Smooth muscle cell (in vitro differentiated cells): ENCODE measurements around the gene DCTN3. TPM values are rescaled to one million over a fixed set of nuclear protein-coding genes. Genes with fewer than 3 reads are reported as not detected.
"Not testable (repeated sequence)": the region's sequence is repeated elsewhere in the genome, so short reads cannot be mapped to it uniquely, and the experiment has no call there.

Source experiments
- DNase-seq: peaks from one replicate; lab custom pipeline; 2025; ENCODE audit not compliant: unreplicated experiment; lab: John Stamatoyannopoulos, UW
- H2AFZ ChIP-seq: fragments of 200-600 bp; sonication (generic); 2 replicates; pipeline ENCODE4 v1.6.0; 2016; ENCODE audit warnings: antibody characterized with exemption, low read depth, mild to moderate bottlenecking
- H3F3A ChIP-seq: fragments of 200-600 bp; sonication (generic); 2 replicates; pipeline ENCODE4 v1.6.0; 2017; ENCODE audit warnings: antibody characterized with exemption, low read depth
- H3K27ac ChIP-seq: fragments of 200-600 bp; sonication (generic); 2 replicates; pipeline ENCODE4 v1.5.1; 2016; ENCODE audit warnings: low read depth, mild to moderate bottlenecking
- H3K27me3 ChIP-seq: fragments of 200-600 bp; sonication (generic); 2 replicates; pipeline ENCODE4 v1.6.1; 2016; ENCODE audit warnings: low read depth, mild to moderate bottlenecking
- H3K36me3 ChIP-seq: fragments of 200-600 bp; sonication (generic); 2 replicates; pipeline ENCODE4 v1.5.1; 2016; ENCODE audit warnings: low read depth
- H3K4me1 ChIP-seq: fragments of 200-600 bp; sonication (generic); 2 replicates; pipeline ENCODE4 v1.5.1; 2016; ENCODE audit warnings: low read depth
- H3K4me2 ChIP-seq: fragments of 200-600 bp; sonication (generic); 2 replicates; pipeline ENCODE4 v1.6.0; 2016; ENCODE audit warnings: mild to moderate bottlenecking
- H3K4me3 ChIP-seq: fragments of 200-600 bp; sonication (generic); 2 replicates; pipeline ENCODE4 v1.5.1; 2016; ENCODE audit warnings: mild to moderate bottlenecking
- H3K79me2 ChIP-seq: fragments of 200-600 bp; sonication (generic); 2 replicates; pipeline ENCODE4 v1.6.0; 2016; ENCODE audit warnings: low read depth, mild to moderate bottlenecking
- H3K9ac ChIP-seq: fragments of 200-600 bp; sonication (generic); 2 replicates; pipeline ENCODE4 v1.6.0; 2016; ENCODE audit warnings: low read depth
- H3K9me3 ChIP-seq: fragments of 200-600 bp; sonication (generic); replicated peaks from 2 replicates; pipeline ENCODE4 v1.5.1; 2016; ENCODE audit warnings: low read depth
- H4K20me1 ChIP-seq: fragments of 200-600 bp; sonication (generic); 2 replicates; pipeline ENCODE4 v1.6.0; 2016; ENCODE audit warnings: low read depth
- WGBS: methylation state at CpG from one replicate; pipeline ENCODE4 v1.1.7; 2016; ENCODE audit warnings: low lambda C conversion rate; 5-methylcytosine and 5-hydroxymethylcytosine counted together
- polyA plus RNA-seq: library from polyadenylated mRNA; unstranded; fragments of >200 nt; fragmentation: Nextera tagmentation; extraction: Ambion mirVana; gene quantifications from 2 replicates; pipeline ENCODE4 v1.2.1, GENCODE V29; 2016
- total RNA-seq: library from RNA; depleted of rRNA; stranded (reverse); fragments of >200 nt; gene quantifications from 2 replicates; pipeline ENCODE4 v1.2.3, GENCODE V29; 2014
- TF ChIP-seq, protein P1 (sequence below): fragments of 200-600 bp; sonication (generic); IDR thresholded peaks from 2 replicates; pipeline ENCODE4 v1.5.1; 2017; ENCODE audit warnings: borderline replicate concordance, mild to moderate bottlenecking, antibody characterized with exemption; ENCODE audit not compliant: insufficient read depth, poor library complexity, severe bottlenecking

Gene DCTN3
- total and polyA plus RNA-seq, 2 experiments from 2014 or later, result 87.6 to 142 TPM

- peaks cover 21% of the 10 kb centered on the region for H3K79me2 ChIP-seq
- H3K9me3 ChIP-seq, result no peaks in the 10 kb centered on the region
- H3K4me2 ChIP-seq, result peak within 1 kb of the TSS; percentile 96
- peak within 1 kb of the TSS; percentile 73 for H3K4me3 ChIP-seq
- WGBS, result 5% methylated on average over 42 of the region's 43 CpGs
- H4K20me1 ChIP-seq, result no peaks in the 10 kb centered on the region
- H3K27ac ChIP-seq, result peak within 1 kb of the TSS; percentile 58
- DNase-seq, result peak; percentile 83
- H3K36me3 ChIP-seq, result no peaks in the 10 kb centered on the region
- H3F3A ChIP-seq, result peaks cover 6% of the 10 kb centered on the region
- TF ChIP-seq, protein P1, sequence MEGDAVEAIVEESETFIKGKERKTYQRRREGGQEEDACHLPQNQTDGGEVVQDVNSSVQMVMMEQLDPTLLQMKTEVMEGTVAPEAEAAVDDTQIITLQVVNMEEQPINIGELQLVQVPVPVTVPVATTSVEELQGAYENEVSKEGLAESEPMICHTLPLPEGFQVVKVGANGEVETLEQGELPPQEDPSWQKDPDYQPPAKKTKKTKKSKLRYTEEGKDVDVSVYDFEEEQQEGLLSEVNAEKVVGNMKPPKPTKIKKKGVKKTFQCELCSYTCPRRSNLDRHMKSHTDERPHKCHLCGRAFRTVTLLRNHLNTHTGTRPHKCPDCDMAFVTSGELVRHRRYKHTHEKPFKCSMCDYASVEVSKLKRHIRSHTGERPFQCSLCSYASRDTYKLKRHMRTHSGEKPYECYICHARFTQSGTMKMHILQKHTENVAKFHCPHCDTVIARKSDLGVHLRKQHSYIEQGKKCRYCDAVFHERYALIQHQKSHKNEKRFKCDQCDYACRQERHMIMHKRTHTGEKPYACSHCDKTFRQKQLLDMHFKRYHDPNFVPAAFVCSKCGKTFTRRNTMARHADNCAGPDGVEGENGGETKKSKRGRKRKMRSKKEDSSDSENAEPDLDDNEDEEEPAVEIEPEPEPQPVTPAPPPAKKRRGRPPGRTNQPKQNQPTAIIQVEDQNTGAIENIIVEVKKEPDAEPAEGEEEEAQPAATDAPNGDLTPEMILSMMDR, result peak; percentile 23
- peak within 1 kb of the TSS; percentile 95 for H2AFZ ChIP-seq
- peak within 1 kb of the TSS; percentile 46 for H3K9ac ChIP-seq
- H3K27me3 ChIP-seq, result no peaks in the 10 kb centered on the region
- H3K4me1 ChIP-seq, result peaks cover 8% of the 10 kb centered on the region
These were observed 26.2 kb upstream of the DCTN3 start, which contains the start of gene GALT for GRCh38 chr9:34646211-34647083. TSS of gene GALT (plus strand) at chr9:34646675. CDS start at chr9:34646705, 30 bp downstream.

- H3K9ac ChIP-seq, result no peak overlapping the region
- H3K4me2 ChIP-seq, result no peak overlapping the region
- H3K36me3 ChIP-seq, result no peaks in the 10 kb centered on the region
- H4K20me1 ChIP-seq, result no peaks in the 10 kb centered on the region
- H3K9me3 ChIP-seq, result no peaks in the 10 kb centered on the region
- no peak overlapping the region for H3K4me3 ChIP-seq
- H3K27me3 ChIP-seq, result no peaks in the 10 kb centered on the region
- H3K27ac ChIP-seq, result no peak overlapping the region
- peaks cover 21% of the 10 kb centered on the region for H3K79me2 ChIP-seq
- DNase-seq, result no peak
- TF ChIP-seq, protein P1, result no peak
- no peak overlapping the region for H2AFZ ChIP-seq
- peaks cover 8% of the 10 kb centered on the region for H3K4me1 ChIP-seq
- H3F3A ChIP-seq, result no peaks in the 10 kb centered on the region
These were observed 24.5 kb upstream of the DCTN3 start for GRCh38 chr9:34644766-34645314.

- no peaks in the 10 kb centered on the region for H3K36me3 ChIP-seq
- WGBS, result 100% methylated on average over 1 of the region's 1 CpG
These were observed 22.4 kb upstream of the DCTN3 start for GRCh38 chr9:34642679-34643078.

DNA sequence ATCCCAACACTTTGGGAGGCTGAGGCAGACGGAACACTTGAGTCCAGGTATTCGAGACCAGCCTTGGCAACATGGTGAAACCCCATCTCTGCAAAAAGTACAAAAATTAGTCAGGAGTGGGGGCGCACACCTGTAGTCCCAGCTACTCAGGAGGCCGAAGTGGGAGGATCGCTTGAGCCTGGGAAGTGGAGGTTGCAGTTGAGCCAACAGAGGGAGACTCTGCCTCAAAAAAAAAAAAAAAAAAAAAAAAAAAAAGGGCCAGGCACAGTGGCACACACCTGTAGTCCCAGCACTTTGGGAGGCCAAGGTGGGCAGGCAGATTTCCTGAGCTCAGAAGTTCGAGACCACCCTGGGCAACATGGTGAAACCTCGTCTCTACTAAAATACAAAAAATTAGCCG lies 19.0 kb upstream of the DCTN3 start:
- H3K4me1 ChIP-seq, result peaks cover 13% of the 10 kb centered on the region
- H3K9ac ChIP-seq, H2AFZ ChIP-seq, DNase-seq, H3F3A ChIP-seq, H3K9me3 ChIP-seq, H4K20me1 ChIP-seq, H3K27ac ChIP-seq, H3K4me3 ChIP-seq, H3K4me2 ChIP-seq, H3K27me3 ChIP-seq, H3K36me3 ChIP-seq: not testable (repeated sequence)
- peaks cover 10% of the 10 kb centered on the region for H3K79me2 ChIP-seq
- WGBS, result over 99% methylated on average over 8 of the region's 8 CpGs

More at GRCh38 chr9:34642679-34643078, 22.4 kb upstream of the DCTN3 start:
- H3K4me3 ChIP-seq, result no peak overlapping the region
- TF ChIP-seq, protein P1, result no peak
- H3F3A ChIP-seq, result no peaks in the 10 kb centered on the region
- H3K79me2 ChIP-seq, result peaks cover 6% of the 10 kb centered on the region
- peaks cover 10% of the 10 kb centered on the region for H3K4me1 ChIP-seq
- no peaks in the 10 kb centered on the region for H3K9me3 ChIP-seq
- no peak overlapping the region for H3K9ac ChIP-seq
- H2AFZ ChIP-seq, result no peak overlapping the region
- no peaks in the 10 kb centered on the region for H4K20me1 ChIP-seq
- no peak overlapping the region for H3K27ac ChIP-seq
- H3K4me2 ChIP-seq, result no peak overlapping the region
- no peaks in the 10 kb centered on the region for H3K27me3 ChIP-seq
- DNase-seq, result no peak
